D721Med (cell line): Measurements from ENCODE around the gene WNT4.
"Not testable (repeated sequence)": the region's sequence is repeated elsewhere in the genome, so short reads cannot be mapped to it uniquely, and the experiment has no call there.

Experiments used
- DNase-seq: peaks from one replicate; pipeline ENCODE4 v3.0.0; 2011; ENCODE audit warnings: low spot score; ENCODE audit not compliant: insufficient read length
- FAIRE-seq: peaks from 2 replicates; lab custom pipeline; 2011; peaks lifted over from hg19 to GRCh38; lab: Jason Lieb, UNC
- CTCF ChIP-seq: IDR thresholded peaks from 2 replicates; pipeline ENCODE4 v1.5.1; 2012; ENCODE audit warnings: mild to moderate bottlenecking, control low read depth; ENCODE audit not compliant: insufficient read depth; ENCODE audit errors: missing control alignments

WNT4 gene

GRCh38 chr1:22096036-22096435 is 46.9 kb downstream of the WNT4 start:
- DNase-seq = no peak
- FAIRE-seq = no peak
- TF ChIP-seq CTCF = no peak

- no peak for TF ChIP-seq CTCF
- FAIRE-seq (no peak), DNase-seq (no peak)
These were observed 49.4 kb downstream of the WNT4 start for GRCh38 chr1:22093513-22093912.

- FAIRE-seq, DNase-seq: not testable (repeated sequence)
These were observed 50.7 kb downstream of the WNT4 start for GRCh38 chr1:22092026-22092768.

- DNase-seq = no peak
- no peak for FAIRE-seq
- TF ChIP-seq CTCF = no peak
These were observed 52.0 kb downstream of the WNT4 start for GRCh38 chr1:22090867-22091266.

- DNase-seq (no peak), FAIRE-seq (no peak)
- TF ChIP-seq CTCF = no peak
These were observed 53.1 kb downstream of the WNT4 start for GRCh38 chr1:22089787-22090186.

GRCh38 chr1:22089134-22089571 is 53.7 kb downstream of the WNT4 start:
- DNase-seq (no peak), FAIRE-seq (no peak)
- no peak for TF ChIP-seq CTCF

GRCh38 chr1:22088331-22088730 is 54.6 kb downstream of the WNT4 start:
- no peak for TF ChIP-seq CTCF
- no peak for FAIRE-seq
- no peak for DNase-seq
